ENCODE data around the gene CC2D1A.

The CC2D1A gene

GRCh38 chr19:13938301-13939064 lies 32.5 kb downstream of the CC2D1A start, which contains the start of gene PODNL1:
Gene PODNL1 (minus strand): TSS chr19:13938417. CDS start chr19:13938181, 236 bp downstream.
- DNase-seq = no peak

- DNase-seq = no peak
Measured at GRCh38 chr19:13942023-13942684, 36.2 kb downstream of the CC2D1A start.

- no peak for DNase-seq
Measured at GRCh38 chr19:13946414-13946813, 40.4 kb downstream of the CC2D1A start.

GRCh38 chr19:13951043-13951442 lies 45.0 kb downstream of the CC2D1A start:
- DNase-seq = no peak

- no peak for DNase-seq
Measured at GRCh38 chr19:13951799-13952153, 45.8 kb downstream of the CC2D1A start.

GRCh38 chr19:13952154-13952930 lies 46.3 kb downstream of the CC2D1A start, which contains the start of gene DCAF15:
Gene DCAF15 (plus strand): TSS chr19:13952509. CDS start chr19:13952513, 4 bp downstream.
- peak; percentile 99 for DNase-seq

- no peak for DNase-seq
Measured at GRCh38 chr19:13952931-13953531, 47.0 kb downstream of the CC2D1A start.

- no peak for DNase-seq
Measured at GRCh38 chr19:13954185-13954584, 48.2 kb downstream of the CC2D1A start.

GRCh38 chr19:13955662-13956364 lies 49.8 kb downstream of the CC2D1A start:
- no peak for DNase-seq

- no peak for DNase-seq
Measured at GRCh38 chr19:13956365-13956744, 50.4 kb downstream of the CC2D1A start.

GRCh38 chr19:13957051-13957450 lies 51.0 kb downstream of the CC2D1A start:
- DNase-seq = no peak

GRCh38 chr19:13958043-13958442 lies 52.0 kb downstream of the CC2D1A start:
- no peak for DNase-seq

GRCh38 chr19:13959141-13959961 lies 53.4 kb downstream of the CC2D1A start:
- no peak for DNase-seq

GRCh38 chr19:13959962-13960862 lies 54.2 kb downstream of the CC2D1A start:
- no peak for DNase-seq

GRCh38 chr19:13960863-13961784 lies 55.1 kb downstream of the CC2D1A start:
- DNase-seq = no peak

GRCh38 chr19:13961826-13962698 lies 56.1 kb downstream of the CC2D1A start:
- no peak for DNase-seq

GRCh38 chr19:13962699-13963602 lies 57.0 kb downstream of the CC2D1A start:
- no peak for DNase-seq

Data from NK-92 treated with Interleukin-12 subunit alpha and Interleukin-12 subunit beta, amount 100 ng/mL, for 24 hours (cell line).